Amniotic stem cell (primary cell): ENCODE data around the gene MBL2.

Experiments
- DNase-seq: peaks from one replicate; lab custom pipeline; 2025; lab: John Stamatoyannopoulos, UW

Gene MBL2

GRCh38 chr10:52740155-52740549 lies 32.4 kb downstream of the MBL2 start:
- no peak for DNase-seq

DNA sequence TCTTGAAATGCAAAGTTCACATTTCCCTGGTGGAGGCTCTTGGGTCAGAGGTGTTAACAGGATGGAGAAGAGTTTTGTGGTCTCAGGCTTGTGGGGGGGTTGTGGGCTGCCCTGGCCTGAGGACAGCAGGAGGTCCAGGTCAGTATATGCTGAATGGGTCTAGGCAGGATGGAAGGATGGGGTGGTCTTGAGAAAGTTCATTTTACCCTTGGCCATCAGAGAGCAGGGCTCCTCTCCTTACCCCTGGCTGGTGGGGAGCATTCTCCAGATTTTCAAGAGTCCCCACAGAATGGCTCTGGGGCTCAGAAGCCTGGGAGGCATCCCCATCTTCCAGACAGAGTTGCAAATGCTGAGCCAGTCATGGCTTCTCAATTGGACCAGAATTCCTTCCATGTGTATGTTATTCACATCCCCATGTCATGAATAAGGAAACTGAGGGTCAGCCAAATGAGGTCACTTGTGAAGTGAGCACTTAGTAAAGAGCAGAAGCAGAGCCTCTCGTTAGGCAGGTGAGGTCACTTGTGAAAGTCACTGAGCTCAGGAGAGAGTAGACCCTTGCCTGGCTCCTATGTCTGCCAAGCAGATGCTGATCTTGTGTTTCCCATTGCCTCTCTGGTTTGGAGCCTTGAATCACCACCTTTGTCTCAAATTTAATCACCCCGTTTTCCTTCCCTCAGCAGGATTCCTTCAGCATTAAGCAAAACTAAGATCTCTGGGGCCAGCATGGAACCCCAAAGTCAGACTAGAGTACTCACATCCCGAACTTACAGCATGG lies 33.0 kb downstream of the MBL2 start:
- DNase-seq, result no peak

DNA sequence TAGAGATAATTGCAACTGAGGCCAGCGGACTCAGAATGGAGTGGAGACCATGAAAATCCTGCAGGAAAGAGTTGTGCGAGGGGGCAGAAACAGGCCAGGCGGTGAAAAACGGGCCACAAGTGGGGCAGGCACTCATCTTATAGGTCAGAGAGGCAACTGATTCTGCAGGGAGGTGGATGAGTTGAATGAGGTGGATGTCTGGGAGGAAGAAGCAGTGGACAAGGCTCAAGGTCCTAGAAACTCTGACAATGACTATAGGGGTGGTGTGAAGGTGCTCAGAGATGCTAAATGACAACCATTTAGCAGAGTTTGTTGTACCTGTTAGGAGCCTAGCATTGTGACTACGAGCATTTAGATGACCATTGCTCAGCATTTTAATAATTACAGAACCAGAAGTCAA lies 33.6 kb downstream of the MBL2 start:
- DNase-seq, result no peak

DNA sequence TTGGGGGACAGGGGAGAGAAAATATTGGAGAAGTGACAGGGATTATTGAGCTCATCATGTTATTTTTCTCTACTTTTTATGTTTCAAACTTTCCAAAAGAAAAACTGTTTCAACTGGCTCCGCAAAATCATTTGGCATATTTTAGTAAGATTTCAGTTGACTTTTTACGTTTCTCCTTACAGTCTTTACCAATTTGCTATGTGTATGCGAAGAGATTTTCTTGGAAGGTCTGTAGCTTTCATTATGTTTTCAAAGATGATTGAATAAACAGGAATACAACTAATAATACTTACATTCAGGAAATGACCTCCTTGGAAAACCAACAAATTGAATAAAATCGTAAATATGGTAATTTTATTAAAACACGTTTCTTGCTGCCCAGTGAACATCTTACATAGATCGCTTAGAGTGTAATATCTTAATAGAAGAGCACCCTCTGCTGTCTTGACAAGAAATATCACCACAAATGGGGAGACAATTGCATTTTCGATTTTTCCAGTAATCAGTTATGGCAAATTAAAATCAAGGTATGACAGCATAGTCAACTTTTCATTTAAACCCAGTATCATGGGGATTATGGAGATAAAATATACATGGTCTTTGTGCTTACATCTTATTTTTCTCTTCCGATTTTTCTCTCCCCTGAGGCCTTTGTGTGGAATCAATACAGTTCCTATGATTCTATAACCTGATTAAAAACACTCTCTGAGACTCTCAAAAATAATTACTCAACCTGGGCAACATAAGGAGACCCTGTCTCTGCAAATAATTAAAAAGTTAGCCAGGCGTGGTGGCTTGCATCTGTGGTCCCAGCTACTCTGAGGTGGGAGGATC lies 43.1 kb downstream of the MBL2 start:
- DNase-seq, result no peak

- no peak for DNase-seq
Measured at GRCh38 chr10:52720018-52720417, 52.6 kb downstream of the MBL2 start.
